NCI-H2081 (cell line): ENCODE results near the gene AREG.

ENCODE experiments used
- DNase-seq, 2 experiments: peaks; one replicate each; lab custom pipeline; 2025; lab: John Stamatoyannopoulos, UW

The AREG gene

GRCh38 chr4:74463123-74463522 is 18.2 kb downstream of the AREG start:
- no peak for DNase-seq

GRCh38 chr4:74464291-74464690 is 19.4 kb downstream of the AREG start:
- no peak for DNase-seq

GRCh38 chr4:74466242-74466641 is 21.3 kb downstream of the AREG start:
- DNase-seq = no peak

GRCh38 chr4:74471264-74471663 is 26.3 kb downstream of the AREG start:
- no peak for DNase-seq

- no peak for DNase-seq
These were observed 28.3 kb downstream of the AREG start for GRCh38 chr4:74473155-74473811.

- DNase-seq = no peak
These were observed 29.6 kb downstream of the AREG start for GRCh38 chr4:74474345-74475090.

GRCh38 chr4:74475091-74475800 is 30.3 kb downstream of the AREG start:
- DNase-seq = no peak

GRCh38 chr4:74475946-74476345 is 31.0 kb downstream of the AREG start:
- no peak for DNase-seq

- no peak for DNase-seq
These were observed 34.1 kb downstream of the AREG start for GRCh38 chr4:74479009-74479408.

GRCh38 chr4:74480267-74480666 is 35.3 kb downstream of the AREG start:
- DNase-seq = no peak

GRCh38 chr4:74481891-74482609 is 37.1 kb downstream of the AREG start:
- DNase-seq = no peak

GRCh38 chr4:74483226-74483911 is 38.4 kb downstream of the AREG start:
- no peak for DNase-seq

- no peak for DNase-seq
These were observed 42.0 kb downstream of the AREG start for GRCh38 chr4:74486905-74487304.

- no peak for DNase-seq
These were observed 42.8 kb downstream of the AREG start for GRCh38 chr4:74487771-74488170.

- DNase-seq = no peak
These were observed 45.8 kb downstream of the AREG start for GRCh38 chr4:74490736-74491135.

GRCh38 chr4:74499986-74500781 is 55.2 kb downstream of the AREG start:
- DNase-seq = no peak

GRCh38 chr4:74501579-74501978 is 56.6 kb downstream of the AREG start:
- DNase-seq = no peak

- DNase-seq = no peak
These were observed 58.6 kb downstream of the AREG start for GRCh38 chr4:74503580-74503979.

GRCh38 chr4:74504212-74504611 is 59.3 kb downstream of the AREG start:
- DNase-seq = peak in 1 of 2 experiments; percentile 2
